ENCODE measurements around the gene HBA2. TPM values are rescaled to one million over a fixed set of nuclear protein-coding genes. Genes with fewer than 3 reads are reported as not detected.
"Not testable (repeated sequence)": the region's sequence is repeated elsewhere in the genome, so short reads cannot be mapped to it uniquely, and the experiment has no call there.

The HBA2 gene
- total and polyA plus RNA-seq, 7 donors, result 3.7 to 109 (median 6.2) TPM; not detected in 1

DNA sequence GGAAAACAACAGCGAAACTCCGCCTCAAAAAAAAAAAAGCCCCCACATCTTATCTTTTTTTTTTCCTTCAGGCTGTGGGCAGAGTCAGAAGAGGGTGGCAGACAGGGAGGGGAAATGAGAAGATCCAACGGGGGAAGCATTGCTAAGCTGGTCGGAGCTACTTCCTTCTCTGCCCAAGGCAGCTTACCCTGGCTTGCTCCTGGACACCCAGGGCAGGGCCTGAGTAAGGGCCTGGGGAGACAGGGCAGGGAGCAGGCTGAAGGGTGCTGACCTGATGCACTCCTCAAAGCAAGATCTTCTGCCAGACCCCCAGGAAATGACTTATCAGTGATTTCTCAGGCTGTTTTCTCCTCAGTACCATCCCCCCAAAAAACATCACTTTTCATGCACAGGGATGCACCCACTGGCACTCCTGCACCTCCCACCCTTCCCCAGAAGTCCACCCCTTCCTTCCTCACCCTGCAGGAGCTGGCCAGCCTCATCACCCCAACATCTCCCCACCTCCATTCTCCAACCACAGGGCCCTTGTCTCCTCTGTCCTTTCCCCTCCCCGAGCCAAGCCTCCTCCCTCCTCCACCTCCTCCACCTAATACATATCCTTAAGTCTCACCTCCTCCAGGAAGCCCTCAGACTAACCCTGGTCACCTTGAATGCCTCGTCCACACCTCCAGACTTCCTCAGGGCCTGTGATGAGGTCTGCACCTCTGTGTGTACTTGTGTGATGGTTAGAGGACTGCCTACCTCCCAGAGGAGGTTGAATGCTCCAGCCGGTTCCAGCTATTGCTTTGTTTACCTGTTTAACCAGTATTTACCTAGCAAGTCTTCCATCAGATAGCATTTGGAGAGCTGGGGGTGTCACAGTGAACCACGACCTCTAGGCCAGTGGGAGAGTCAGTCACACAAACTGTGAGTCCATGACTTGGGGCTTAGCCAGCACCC is 2.6 kb downstream of the HBA2 start:
- TF ChIP-seq POLR2A (IDR thresholded peaks at IDR 0.05) (no peak), EP300 (IDR thresholded peaks at IDR 0.05) (no peak), POLR2AphosphoS5 (IDR thresholded peaks at IDR 0.05) (no peak)
- TF ChIP-seq, protein P1, sequence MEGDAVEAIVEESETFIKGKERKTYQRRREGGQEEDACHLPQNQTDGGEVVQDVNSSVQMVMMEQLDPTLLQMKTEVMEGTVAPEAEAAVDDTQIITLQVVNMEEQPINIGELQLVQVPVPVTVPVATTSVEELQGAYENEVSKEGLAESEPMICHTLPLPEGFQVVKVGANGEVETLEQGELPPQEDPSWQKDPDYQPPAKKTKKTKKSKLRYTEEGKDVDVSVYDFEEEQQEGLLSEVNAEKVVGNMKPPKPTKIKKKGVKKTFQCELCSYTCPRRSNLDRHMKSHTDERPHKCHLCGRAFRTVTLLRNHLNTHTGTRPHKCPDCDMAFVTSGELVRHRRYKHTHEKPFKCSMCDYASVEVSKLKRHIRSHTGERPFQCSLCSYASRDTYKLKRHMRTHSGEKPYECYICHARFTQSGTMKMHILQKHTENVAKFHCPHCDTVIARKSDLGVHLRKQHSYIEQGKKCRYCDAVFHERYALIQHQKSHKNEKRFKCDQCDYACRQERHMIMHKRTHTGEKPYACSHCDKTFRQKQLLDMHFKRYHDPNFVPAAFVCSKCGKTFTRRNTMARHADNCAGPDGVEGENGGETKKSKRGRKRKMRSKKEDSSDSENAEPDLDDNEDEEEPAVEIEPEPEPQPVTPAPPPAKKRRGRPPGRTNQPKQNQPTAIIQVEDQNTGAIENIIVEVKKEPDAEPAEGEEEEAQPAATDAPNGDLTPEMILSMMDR (IDR thresholded peaks at IDR 0.05), result no peak
- H3K27ac ChIP-seq, result no peak overlapping the region
- H3K27me3 ChIP-seq, result peaks cover 47 to 78% (median 64%) of the 10 kb centered on the region in 3 donors
- no peaks in the 10 kb centered on the region for H3K36me3 ChIP-seq
- intact Hi-C loops (cut with DNase I), result no loop called here
- 16 to 20% methylated on average over 8 of the region's 8 CpGs for WGBS, 2 donors
- no peak overlapping the region for H3K4me3 ChIP-seq
- no peak for DNase-seq
- peaks cover 0 to 8% (median 6%) of the 10 kb centered on the region in 4 donors for H3K4me1 ChIP-seq
- H3K9me3 ChIP-seq, result no peaks in the 10 kb centered on the region

DNA sequence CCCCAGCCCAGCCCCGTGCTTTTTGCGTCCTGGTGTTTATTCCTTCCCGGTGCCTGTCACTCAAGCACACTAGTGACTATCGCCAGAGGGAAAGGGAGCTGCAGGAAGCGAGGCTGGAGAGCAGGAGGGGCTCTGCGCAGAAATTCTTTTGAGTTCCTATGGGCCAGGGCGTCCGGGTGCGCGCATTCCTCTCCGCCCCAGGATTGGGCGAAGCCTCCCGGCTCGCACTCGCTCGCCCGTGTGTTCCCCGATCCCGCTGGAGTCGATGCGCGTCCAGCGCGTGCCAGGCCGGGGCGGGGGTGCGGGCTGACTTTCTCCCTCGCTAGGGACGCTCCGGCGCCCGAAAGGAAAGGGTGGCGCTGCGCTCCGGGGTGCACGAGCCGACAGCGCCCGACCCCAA is 3.3 kb downstream of the HBA2 start:
- H3K4me3 ChIP-seq; H3K27ac ChIP-seq; intact Hi-C loops (cut with DNase I); H3K9me3 ChIP-seq; H3K36me3 ChIP-seq; DNase-seq: not testable (repeated sequence)
- WGBS, 2 donors, result 1% methylated on average over 26 to 27 of the region's 39 CpGs
- peaks cover 0 to 15% (median 13%) of the 10 kb centered on the region in 4 donors for H3K4me1 ChIP-seq
- peaks cover 52 to 78% (median 64%) of the 10 kb centered on the region in 3 donors for H3K27me3 ChIP-seq

DNA sequence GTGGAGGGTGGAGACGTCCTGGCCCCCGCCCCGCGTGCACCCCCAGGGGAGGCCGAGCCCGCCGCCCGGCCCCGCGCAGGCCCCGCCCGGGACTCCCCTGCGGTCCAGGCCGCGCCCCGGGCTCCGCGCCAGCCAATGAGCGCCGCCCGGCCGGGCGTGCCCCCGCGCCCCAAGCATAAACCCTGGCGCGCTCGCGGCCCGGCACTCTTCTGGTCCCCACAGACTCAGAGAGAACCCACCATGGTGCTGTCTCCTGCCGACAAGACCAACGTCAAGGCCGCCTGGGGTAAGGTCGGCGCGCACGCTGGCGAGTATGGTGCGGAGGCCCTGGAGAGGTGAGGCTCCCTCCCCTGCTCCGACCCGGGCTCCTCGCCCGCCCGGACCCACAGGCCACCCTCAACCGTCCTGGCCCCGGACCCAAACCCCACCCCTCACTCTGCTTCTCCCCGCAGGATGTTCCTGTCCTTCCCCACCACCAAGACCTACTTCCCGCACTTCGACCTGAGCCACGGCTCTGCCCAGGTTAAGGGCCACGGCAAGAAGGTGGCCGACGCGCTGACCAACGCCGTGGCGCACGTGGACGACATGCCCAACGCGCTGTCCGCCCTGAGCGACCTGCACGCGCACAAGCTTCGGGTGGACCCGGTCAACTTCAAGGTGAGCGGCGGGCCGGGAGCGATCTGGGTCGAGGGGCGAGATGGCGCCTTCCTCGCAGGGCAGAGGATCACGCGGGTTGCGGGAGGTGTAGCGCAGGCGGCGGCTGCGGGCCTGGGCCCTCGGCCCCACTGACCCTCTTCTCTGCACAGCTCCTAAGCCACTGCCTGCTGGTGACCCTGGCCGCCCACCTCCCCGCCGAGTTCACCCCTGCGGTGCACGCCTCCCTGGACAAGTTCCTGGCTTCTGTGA is 4.1 kb downstream of the HBA2 start, which contains the start of gene HBA1:
TSS of gene HBA1 (plus strand) at position 204 of the 906 bp plus-strand sequence. CDS start at position 241, 37 bp downstream.
- H3K4me3 ChIP-seq; H3K36me3 ChIP-seq; H3K27ac ChIP-seq; intact Hi-C loops (cut with DNase I); DNase-seq; H3K9me3 ChIP-seq: not testable (repeated sequence)
- 4 to 5% methylated on average over 42 to 43 of the region's 88 CpGs for WGBS, 2 donors
- peaks cover 47 to 75% (median 57%) of the 10 kb centered on the region in 3 donors for H3K27me3 ChIP-seq
- H3K4me1 ChIP-seq, result peaks cover 0 to 22% (median 19%) of the 10 kb centered on the region in 4 donors

DNA sequence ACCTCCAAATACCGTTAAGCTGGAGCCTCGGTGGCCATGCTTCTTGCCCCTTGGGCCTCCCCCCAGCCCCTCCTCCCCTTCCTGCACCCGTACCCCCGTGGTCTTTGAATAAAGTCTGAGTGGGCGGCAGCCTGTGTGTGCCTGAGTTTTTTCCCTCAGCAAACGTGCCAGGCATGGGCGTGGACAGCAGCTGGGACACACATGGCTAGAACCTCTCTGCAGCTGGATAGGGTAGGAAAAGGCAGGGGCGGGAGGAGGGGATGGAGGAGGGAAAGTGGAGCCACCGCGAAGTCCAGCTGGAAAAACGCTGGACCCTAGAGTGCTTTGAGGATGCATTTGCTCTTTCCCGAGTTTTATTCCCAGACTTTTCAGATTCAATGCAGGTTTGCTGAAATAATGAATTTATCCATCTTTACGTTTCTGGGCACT is 4.7 kb downstream of the HBA2 start:
- intact Hi-C loops (cut with DNase I), result no loop called here
- no peaks in the 10 kb centered on the region for H3K36me3 ChIP-seq
- 3 to 11% methylated on average over 13 of the region's 13 CpGs for WGBS, 2 donors
- no peak for DNase-seq
- TF ChIP-seq EP300 (IDR thresholded peaks at IDR 0.05), result no peak
- no peak for TF ChIP-seq POLR2A (IDR thresholded peaks at IDR 0.05)
- no peak for TF ChIP-seq POLR2AphosphoS5 (IDR thresholded peaks at IDR 0.05)
- TF ChIP-seq, protein P1 (IDR thresholded peaks at IDR 0.05), result no peak
- H3K4me3 ChIP-seq, result no peak overlapping the region
- H3K9me3 ChIP-seq, result no peaks in the 10 kb centered on the region
- H3K27ac ChIP-seq, result no peak overlapping the region
- H3K27me3 ChIP-seq, result peaks cover 46 to 71% (median 54%) of the 10 kb centered on the region in 3 donors
- peaks cover 0 to 22% (median 19%) of the 10 kb centered on the region in 4 donors for H3K4me1 ChIP-seq

DNA sequence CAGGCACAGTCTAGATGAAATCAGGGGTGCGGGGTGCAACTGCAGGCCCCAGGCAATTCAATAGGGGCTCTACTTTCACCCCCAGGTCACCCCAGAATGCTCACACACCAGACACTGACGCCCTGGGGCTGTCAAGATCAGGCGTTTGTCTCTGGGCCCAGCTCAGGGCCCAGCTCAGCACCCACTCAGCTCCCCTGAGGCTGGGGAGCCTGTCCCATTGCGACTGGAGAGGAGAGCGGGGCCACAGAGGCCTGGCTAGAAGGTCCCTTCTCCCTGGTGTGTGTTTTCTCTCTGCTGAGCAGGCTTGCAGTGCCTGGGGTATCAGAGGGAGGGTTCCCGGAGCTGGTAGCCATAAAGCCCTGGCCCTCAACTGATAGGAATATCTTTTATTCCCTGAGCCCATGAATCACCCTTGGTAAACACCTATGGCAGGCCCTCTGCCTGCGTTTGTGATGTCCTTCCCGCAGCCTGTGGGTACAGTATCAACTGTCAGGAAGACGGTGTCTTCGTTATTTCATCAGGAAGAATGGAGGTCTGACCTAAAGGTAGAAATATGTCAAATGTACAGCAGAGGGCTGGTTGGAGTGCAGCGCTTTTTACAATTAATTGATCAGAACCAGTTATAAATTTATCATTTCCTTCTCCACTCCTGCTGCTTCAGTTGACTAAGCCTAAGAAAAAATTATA is 5.4 kb downstream of the HBA2 start:
- no peak overlapping the region for H3K27ac ChIP-seq
- H3K4me1 ChIP-seq, result peaks cover 0 to 22% (median 19%) of the 10 kb centered on the region in 4 donors
- peaks cover 46 to 71% (median 54%) of the 10 kb centered on the region in 3 donors for H3K27me3 ChIP-seq
- DNase-seq, result no peak
- H3K4me3 ChIP-seq, result no peak overlapping the region
- H3K36me3 ChIP-seq, result no peaks in the 10 kb centered on the region
- TF ChIP-seq, protein P1 (IDR thresholded peaks at IDR 0.05), result no peak
- TF ChIP-seq POLR2A (IDR thresholded peaks at IDR 0.05) (no peak), EP300 (IDR thresholded peaks at IDR 0.05) (no peak), POLR2AphosphoS5 (IDR thresholded peaks at IDR 0.05) (no peak)
- intact Hi-C loops (cut with DNase I), result no loop called here
- WGBS, 2 donors, result 45 to 65% methylated on average over 11 of the region's 11 CpGs
- no peaks in the 10 kb centered on the region for H3K9me3 ChIP-seq

All from sigmoid colon (tissue), 7 donors.